Natural killer cell (primary cell): ENCODE results near the gene TYRO3. TPM values are rescaled to one million over a fixed set of nuclear protein-coding genes. Genes with fewer than 3 reads are reported as not detected.

ENCODE experiments used
- ATAC-seq, 3 donors: fragments of 150-1000 bp in 2 of 3; fragments of 200-7000 bp in 1 of 3; cut with Tn5 transposase; 1 replicate in 1 of 3; 2 replicates in 2 of 3; pipeline ENCODE4 v1.10.0; 2021; ENCODE audit warnings: mild to moderate bottlenecking in 2 of 3, moderate library complexity in 2 of 3
- DNase-seq, 2 donors: peaks; one replicate each; pipeline versions ENCODE4 v3.0.0 to v3.0.0-alpha.2; 2013 to 2021; ENCODE audit warnings: mixed read lengths in 1 of 2
- H3K27ac ChIP-seq: one replicate; pipeline ENCODE4 v1.5.1; 2013; ENCODE audit warnings: mild to moderate bottlenecking, low read length
- H3K27me3 ChIP-seq: one replicate; pipeline ENCODE4 v1.6.1; 2013; ENCODE audit warnings: low read length; ENCODE audit not compliant: control insufficient read depth, insufficient read depth
- H3K36me3 ChIP-seq: one replicate; pipeline ENCODE4 v1.6.1; 2013; ENCODE audit warnings: low read length; ENCODE audit not compliant: control insufficient read depth, insufficient read depth
- H3K4me1 ChIP-seq: one replicate; pipeline ENCODE4 v1.6.1; 2013; ENCODE audit warnings: low read length; ENCODE audit not compliant: control insufficient read depth, insufficient read depth
- H3K4me3 ChIP-seq: one replicate; pipeline ENCODE4 v1.5.1; 2013; ENCODE audit warnings: low read length
- H3K9me3 ChIP-seq: one replicate; pipeline ENCODE4 v1.6.1; 2013; ENCODE audit warnings: low read length; ENCODE audit not compliant: control insufficient read depth, insufficient read depth
- H3K27ac Mint-ChIP-seq, 2 donors: one replicate each; pipeline ENCODE4 v1.8.0; 2022; ENCODE audit warnings: mild to moderate bottlenecking in 2 of 2, mixed read lengths in 2 of 2, moderate library complexity in 1 of 2
- H3K27me3 Mint-ChIP-seq, 2 donors: one replicate each; pipeline ENCODE4 v1.8.0; 2022; ENCODE audit warnings: low read depth in 2 of 2, mixed read lengths in 2 of 2
- H3K36me3 Mint-ChIP-seq: one replicate; pipeline ENCODE4 v1.8.0; 2022; ENCODE audit warnings: mixed read lengths
- H3K4me1 Mint-ChIP-seq, 2 donors: one replicate each; pipeline ENCODE4 v1.8.0; 2022; ENCODE audit warnings: mixed read lengths in 2 of 2
- H3K4me3 Mint-ChIP-seq: one replicate; pipeline ENCODE4 v1.8.0; 2022; ENCODE audit warnings: mild to moderate bottlenecking, moderate library complexity, mixed read lengths
- H3K9me3 Mint-ChIP-seq, 2 donors: one replicate each; pipeline ENCODE4 v1.8.0; 2022; ENCODE audit warnings: mixed read lengths in 2 of 2
- WGBS: methylation state at CpG from one replicate; pipeline ENCODE4 v1.1.7; 2013; ENCODE audit warnings: missing lambda C conversion rate; ENCODE audit not compliant: insufficient coverage; 5-methylcytosine and 5-hydroxymethylcytosine counted together
- intact Hi-C: fragments of 100-400 bp; cut with micrococcal nuclease; formaldehyde crosslinking; loops from one replicate; pipeline ENCODE4 v1.14.2; 2022
- total RNA-seq, 4 donors: library from RNA; stranded (reverse); fragments of 120-200 nt in 1 of 4; gene quantifications; one replicate each; pipeline versions ENCODE4 v1.2.3 to v1.2.4, GENCODE V29; 2013 to 2022
- TF ChIP-seq, protein P1 (sequence below): fragments of 200-600 bp; IDR thresholded peaks from one replicate; pipeline ENCODE4 v1.8.0; 2022; ENCODE audit warnings: antibody characterized with exemption

Gene TYRO3
- total RNA-seq, 3 donors from 2014 or later (not counting 1 experiment from before 2014, with no cell fraction given) = 0.25 to 0.80 (median 0.36) TPM

- no peaks in the 10 kb centered on the region for H3K4me1 Mint-ChIP-seq
- no peaks in the 10 kb centered on the region for H3K9me3 ChIP-seq
Measured at GRCh38 chr15:41572866-41573265, 13.9 kb downstream of the TYRO3 start.

DNA sequence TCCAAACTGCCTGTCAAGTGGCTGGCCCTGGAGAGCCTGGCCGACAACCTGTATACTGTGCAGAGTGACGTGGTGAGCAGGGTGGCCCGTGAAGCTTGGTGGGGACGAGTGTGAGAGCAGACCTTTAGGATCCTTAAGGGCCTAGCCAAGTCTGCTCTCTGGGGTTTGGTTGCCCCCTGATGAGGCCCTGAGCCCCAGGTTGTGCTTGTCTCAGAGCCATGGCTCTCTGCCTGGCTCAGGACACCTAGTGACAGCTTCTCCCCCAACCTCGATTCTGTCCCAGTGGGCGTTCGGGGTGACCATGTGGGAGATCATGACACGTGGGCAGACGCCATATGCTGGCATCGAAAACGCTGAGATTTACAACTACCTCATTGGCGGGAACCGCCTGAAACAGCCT, 14.4 kb downstream of the TYRO3 start:
- ATAC-seq (no peak), DNase-seq (no peak)
- H3K27me3 ChIP-seq = no peaks in the 10 kb centered on the region
- H3K36me3 Mint-ChIP-seq = no peaks in the 10 kb centered on the region
- no peak overlapping the region for H3K27ac ChIP-seq
- no peaks in the 10 kb centered on the region for H3K9me3 ChIP-seq
- intact Hi-C loops = no loop called here
- H3K4me1 Mint-ChIP-seq = no peaks in the 10 kb centered on the region
- no peak overlapping the region for H3K27ac Mint-ChIP-seq
- TF ChIP-seq, protein P1, sequence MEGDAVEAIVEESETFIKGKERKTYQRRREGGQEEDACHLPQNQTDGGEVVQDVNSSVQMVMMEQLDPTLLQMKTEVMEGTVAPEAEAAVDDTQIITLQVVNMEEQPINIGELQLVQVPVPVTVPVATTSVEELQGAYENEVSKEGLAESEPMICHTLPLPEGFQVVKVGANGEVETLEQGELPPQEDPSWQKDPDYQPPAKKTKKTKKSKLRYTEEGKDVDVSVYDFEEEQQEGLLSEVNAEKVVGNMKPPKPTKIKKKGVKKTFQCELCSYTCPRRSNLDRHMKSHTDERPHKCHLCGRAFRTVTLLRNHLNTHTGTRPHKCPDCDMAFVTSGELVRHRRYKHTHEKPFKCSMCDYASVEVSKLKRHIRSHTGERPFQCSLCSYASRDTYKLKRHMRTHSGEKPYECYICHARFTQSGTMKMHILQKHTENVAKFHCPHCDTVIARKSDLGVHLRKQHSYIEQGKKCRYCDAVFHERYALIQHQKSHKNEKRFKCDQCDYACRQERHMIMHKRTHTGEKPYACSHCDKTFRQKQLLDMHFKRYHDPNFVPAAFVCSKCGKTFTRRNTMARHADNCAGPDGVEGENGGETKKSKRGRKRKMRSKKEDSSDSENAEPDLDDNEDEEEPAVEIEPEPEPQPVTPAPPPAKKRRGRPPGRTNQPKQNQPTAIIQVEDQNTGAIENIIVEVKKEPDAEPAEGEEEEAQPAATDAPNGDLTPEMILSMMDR = no peak
- no peak overlapping the region for H3K4me3 ChIP-seq
- H3K36me3 ChIP-seq = no peaks in the 10 kb centered on the region
- no peaks in the 10 kb centered on the region for H3K4me1 ChIP-seq
- no peaks in the 10 kb centered on the region for H3K9me3 Mint-ChIP-seq
- peaks cover 0 to 1% of the 10 kb centered on the region in 2 donors for H3K27me3 Mint-ChIP-seq
- WGBS = 92% methylated on average over 13 of the region's 13 CpGs
- H3K4me3 Mint-ChIP-seq = no peak overlapping the region

More at GRCh38 chr15:41572866-41573265, 13.9 kb downstream of the TYRO3 start:
- ATAC-seq (no peak), DNase-seq (no peak)
- H3K27me3 ChIP-seq = no peaks in the 10 kb centered on the region
- TF ChIP-seq, protein P1 = no peak
- 94% methylated on average over 8 of the region's 8 CpGs for WGBS
- intact Hi-C loops = no loop called here
- H3K9me3 Mint-ChIP-seq = no peaks in the 10 kb centered on the region
- peaks cover 0 to 2% of the 10 kb centered on the region in 2 donors for H3K27me3 Mint-ChIP-seq
- H3K4me3 Mint-ChIP-seq = no peak overlapping the region
- no peaks in the 10 kb centered on the region for H3K36me3 Mint-ChIP-seq
- no peaks in the 10 kb centered on the region for H3K36me3 ChIP-seq
- no peak overlapping the region for H3K27ac Mint-ChIP-seq
- H3K27ac ChIP-seq = no peak overlapping the region
- no peaks in the 10 kb centered on the region for H3K4me1 ChIP-seq
- no peak overlapping the region for H3K4me3 ChIP-seq

GRCh38 chr15:41574158-41574557, 15.1 kb downstream of the TYRO3 start:
- ATAC-seq (no peak), DNase-seq (no peak)
- Histone ChIP-seq H3K4me1 (no peaks in the 10 kb centered on the region), H3K36me3 (no peaks in the 10 kb centered on the region), H3K9me3 (no peaks in the 10 kb centered on the region), H3K4me3 (no peak overlapping the region), H3K27me3 (no peaks in the 10 kb centered on the region), H3K27ac (no peak overlapping the region)
- no peak overlapping the region for H3K27ac Mint-ChIP-seq
- H3K4me3 Mint-ChIP-seq = no peak overlapping the region
- no CpG with 5 or more reads among the region's 2 CpGs for WGBS
- H3K9me3 Mint-ChIP-seq = no peaks in the 10 kb centered on the region
- H3K36me3 Mint-ChIP-seq = no peaks in the 10 kb centered on the region
- H3K27me3 Mint-ChIP-seq = no peaks in the 10 kb centered on the region
- intact Hi-C loops = no loop called here
- H3K4me1 Mint-ChIP-seq = no peaks in the 10 kb centered on the region
- TF ChIP-seq, protein P1 = no peak

- Histone ChIP-seq H3K9me3 (no peaks in the 10 kb centered on the region), H3K27me3 (no peaks in the 10 kb centered on the region), H3K4me1 (no peaks in the 10 kb centered on the region), H3K27ac (no peak overlapping the region), H3K36me3 (no peaks in the 10 kb centered on the region), H3K4me3 (no peak overlapping the region)
- TF ChIP-seq, protein P1 = no peak
- Mint-ChIP-seq H3K27ac (no peak overlapping the region), H3K36me3 (no peaks in the 10 kb centered on the region), H3K9me3 (no peaks in the 10 kb centered on the region), H3K4me1 (no peaks in the 10 kb centered on the region), H3K4me3 (no peak overlapping the region), H3K27me3 (no peaks in the 10 kb centered on the region)
- ATAC-seq = no peak
- intact Hi-C loops = no loop called here
- WGBS = 92% methylated on average over 6 of the region's 6 CpGs
- no peak for DNase-seq
Measured at GRCh38 chr15:41575282-41575681, 16.3 kb downstream of the TYRO3 start.
